ENCODE measurements around the gene ADGRB2.

DNA sequence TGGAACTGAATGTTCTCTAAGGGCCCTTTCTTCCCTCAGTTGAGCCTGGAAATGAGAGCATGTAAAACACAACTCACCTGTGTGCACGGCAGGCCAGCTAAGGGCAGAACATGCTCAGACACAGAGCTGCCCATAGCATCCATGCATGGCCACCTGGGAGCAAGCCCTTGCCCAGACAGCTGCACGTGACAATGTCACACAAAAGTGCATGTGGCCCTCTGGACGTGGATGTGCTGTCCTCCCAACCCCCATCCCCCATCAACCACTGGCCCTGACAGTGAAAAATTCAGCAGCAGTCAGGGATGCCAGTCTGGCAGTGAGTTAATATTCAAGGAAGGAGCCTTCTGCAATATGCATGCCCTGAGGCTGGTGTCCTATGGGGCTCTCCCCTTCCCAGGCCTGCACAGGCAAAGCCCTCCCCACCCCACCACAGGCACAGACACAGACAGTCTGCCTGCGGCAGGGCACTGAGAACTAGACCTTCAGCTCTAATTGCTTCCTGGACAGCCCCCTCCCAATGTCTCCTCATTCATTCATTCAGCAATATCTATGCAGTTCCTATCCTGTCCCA is 45.7 kb downstream of the ADGRB2 start:
- TF ChIP-seq CTCF (IDR thresholded peaks at IDR 0.05) (no peak), POLR2A (IDR thresholded peaks at IDR 0.05) (no peak)
